SK-N-SH (cell line): ENCODE measurements around the gene CFAP91.

Experiments used
- CHD2 ChIP-seq: fragments of 150-350 bp; IDR thresholded peaks from 2 replicates; pipeline ENCODE4 v1.6.1; 2018; ENCODE audit warnings: low read length; ENCODE audit not compliant: partially characterized antibody
- CTCF ChIP-seq: fragments of 200-600 bp; sonication (generic); IDR thresholded peaks from 2 replicates; pipeline ENCODE4 v1.6.1; 2017; ENCODE audit warnings: antibody characterized with exemption, mild to moderate bottlenecking, moderate library complexity
- EP300 ChIP-seq, 2 experiments: IDR thresholded peaks; 2 replicates each; pipeline versions ENCODE4 v1.4.0 to v1.6.1; 2012; ENCODE audit warnings: borderline replicate concordance in 1 of 2, low read depth in 1 of 2, low read length in 1 of 2
- FOXM1 ChIP-seq: IDR thresholded peaks from 2 replicates; pipeline ENCODE4 v1.4.0; 2012; ENCODE audit warnings: low read depth, mild to moderate bottlenecking
- GATA2 ChIP-seq: sonication (generic); formaldehyde crosslinking; IDR thresholded peaks from 2 replicates; pipeline ENCODE4 v1.5.0; 2020; ENCODE audit warnings: mild to moderate bottlenecking, missing genetic modification reagents
- MEF2A ChIP-seq: IDR thresholded peaks from 2 replicates; pipeline ENCODE4 v1.4.0; 2012; ENCODE audit warnings: low read depth, borderline replicate concordance
- NRF1 ChIP-seq: IDR thresholded peaks from 2 replicates; pipeline ENCODE4 v1.6.1; 2012; ENCODE audit warnings: low read depth, mild to moderate bottlenecking, low read length
- POLR2AphosphoS5 ChIP-seq: IDR thresholded peaks from 2 replicates; pipeline ENCODE4 v1.6.1; 2012; ENCODE audit warnings: low read depth, low read length
- RFX5 ChIP-seq: IDR thresholded peaks from 2 replicates; pipeline ENCODE4 v1.6.1; 2012; ENCODE audit warnings: mild to moderate bottlenecking, improper control_type of control experiment, low read length
- TF ChIP-seq, protein P1 (sequence below): IDR thresholded peaks from 2 replicates; pipeline ENCODE4 v1.4.0; 2012; ENCODE audit warnings: low read depth, borderline replicate concordance

DNA sequence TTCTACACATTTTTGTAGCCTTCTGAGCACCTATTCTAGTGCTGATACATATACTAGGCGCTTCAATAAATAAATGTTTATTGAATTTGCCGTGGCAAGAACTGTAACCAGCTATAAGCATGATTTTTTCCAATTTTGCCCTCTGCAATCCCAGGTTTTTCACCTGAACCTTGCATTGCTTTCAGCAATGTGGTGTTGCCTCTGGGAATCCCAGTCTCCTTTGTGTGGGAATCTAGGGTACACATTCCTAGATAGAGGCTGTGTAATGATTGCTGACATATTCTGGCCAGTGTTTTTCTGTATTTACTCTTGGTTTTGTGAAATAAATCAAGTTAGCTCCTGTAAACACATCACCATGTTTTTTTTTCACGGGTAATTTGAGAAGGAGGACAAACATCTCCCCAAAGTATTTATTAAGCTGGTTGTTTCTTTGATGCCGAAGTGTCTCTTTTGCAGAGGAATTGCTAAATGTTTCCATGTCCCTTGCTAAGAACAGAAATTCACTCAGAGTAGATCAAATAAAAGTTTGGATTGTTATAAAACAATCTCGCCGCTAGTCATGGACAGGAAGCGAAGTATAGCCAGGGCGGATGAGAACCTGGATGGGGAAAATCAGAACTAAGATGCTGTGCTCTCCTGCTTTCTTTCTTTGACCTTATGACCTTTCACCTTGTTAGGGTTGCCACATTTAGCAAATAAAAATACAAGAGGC lies 1.2 kb downstream of the CFAP91 start:
- TF ChIP-seq GATA2 (CRISPR knock-in tag) (no peak), NRF1 (no peak), CTCF (no peak), POLR2AphosphoS5 (no peak), MEF2A (no peak), RFX5 (no peak), FOXM1 (no peak), EP300 (IDR thresholded peaks at IDR 0.05; ENCODE audit: borderline replicate concordance in 1 of 2, low read depth in 1 of 2, low read length in 1 of 2) (no peak), CHD2 (no peak)
- TF ChIP-seq, protein P1, sequence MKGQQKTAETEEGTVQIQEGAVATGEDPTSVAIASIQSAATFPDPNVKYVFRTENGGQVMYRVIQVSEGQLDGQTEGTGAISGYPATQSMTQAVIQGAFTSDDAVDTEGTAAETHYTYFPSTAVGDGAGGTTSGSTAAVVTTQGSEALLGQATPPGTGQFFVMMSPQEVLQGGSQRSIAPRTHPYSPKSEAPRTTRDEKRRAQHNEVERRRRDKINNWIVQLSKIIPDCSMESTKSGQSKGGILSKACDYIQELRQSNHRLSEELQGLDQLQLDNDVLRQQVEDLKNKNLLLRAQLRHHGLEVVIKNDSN = no peak
